HG03196 (cell line): Measurements from ENCODE around the gene FLT1.

ENCODE experiments used
- ATAC-seq: cut with Tn5 transposase; IDR thresholded peaks from one replicate; pipeline ENCODE4 v1.9.1; 2021; ENCODE audit not compliant: unreplicated experiment

Gene FLT1

DNA sequence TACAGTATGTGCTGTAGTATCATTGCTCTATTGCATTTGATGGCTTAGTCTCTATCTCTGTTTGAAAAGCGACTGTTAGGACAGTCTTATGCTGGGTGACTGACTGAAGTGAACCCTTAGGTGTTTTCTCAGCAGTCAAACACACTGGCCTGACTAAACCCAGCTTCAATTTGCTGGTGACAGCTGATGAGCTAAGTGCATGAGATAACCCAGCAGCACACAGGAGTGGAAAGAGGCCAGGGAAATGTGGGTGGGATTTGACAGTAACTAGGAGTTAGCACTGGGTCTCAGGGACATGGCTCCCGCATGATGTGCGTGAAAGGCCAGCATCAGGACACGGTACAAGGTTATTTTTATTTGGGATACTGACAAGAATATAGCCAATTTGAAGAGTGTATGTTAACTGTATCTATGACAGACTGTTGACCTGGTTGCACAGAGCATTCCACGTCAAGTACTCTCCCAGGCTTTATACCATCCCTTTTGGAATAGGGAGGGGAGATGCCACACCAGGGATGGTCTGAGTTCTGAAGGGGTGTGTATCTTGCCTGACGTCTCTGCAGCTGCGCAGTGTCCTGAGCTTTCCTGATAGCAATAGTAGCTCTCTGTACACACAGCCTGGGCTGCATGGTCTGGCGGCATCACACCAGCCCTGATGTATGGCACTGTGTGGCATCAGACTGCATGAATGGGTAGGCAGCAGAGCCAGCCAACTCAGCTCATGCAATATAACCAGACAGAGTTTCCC lies 144.8 kb downstream of the FLT1 start:
- no peak for ATAC-seq

DNA sequence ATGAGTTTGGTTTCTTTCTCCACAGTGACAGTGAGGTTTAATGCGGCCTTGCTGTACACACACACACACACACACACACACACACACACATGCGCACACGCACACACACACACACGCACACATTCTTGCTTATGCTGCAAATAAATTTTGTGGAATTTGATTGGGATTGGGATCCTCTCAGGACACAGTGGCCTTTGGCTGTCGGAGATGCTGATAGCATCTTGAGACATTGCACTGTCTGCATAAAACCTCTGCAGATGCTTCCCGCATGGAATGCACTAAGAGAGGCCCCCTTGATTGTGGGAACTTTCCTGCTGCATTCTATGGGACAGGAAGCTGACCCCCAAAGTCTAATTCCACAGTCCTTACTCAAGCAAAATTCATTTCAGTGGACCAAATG lies 145.6 kb downstream of the FLT1 start:
- no peak for ATAC-seq

DNA sequence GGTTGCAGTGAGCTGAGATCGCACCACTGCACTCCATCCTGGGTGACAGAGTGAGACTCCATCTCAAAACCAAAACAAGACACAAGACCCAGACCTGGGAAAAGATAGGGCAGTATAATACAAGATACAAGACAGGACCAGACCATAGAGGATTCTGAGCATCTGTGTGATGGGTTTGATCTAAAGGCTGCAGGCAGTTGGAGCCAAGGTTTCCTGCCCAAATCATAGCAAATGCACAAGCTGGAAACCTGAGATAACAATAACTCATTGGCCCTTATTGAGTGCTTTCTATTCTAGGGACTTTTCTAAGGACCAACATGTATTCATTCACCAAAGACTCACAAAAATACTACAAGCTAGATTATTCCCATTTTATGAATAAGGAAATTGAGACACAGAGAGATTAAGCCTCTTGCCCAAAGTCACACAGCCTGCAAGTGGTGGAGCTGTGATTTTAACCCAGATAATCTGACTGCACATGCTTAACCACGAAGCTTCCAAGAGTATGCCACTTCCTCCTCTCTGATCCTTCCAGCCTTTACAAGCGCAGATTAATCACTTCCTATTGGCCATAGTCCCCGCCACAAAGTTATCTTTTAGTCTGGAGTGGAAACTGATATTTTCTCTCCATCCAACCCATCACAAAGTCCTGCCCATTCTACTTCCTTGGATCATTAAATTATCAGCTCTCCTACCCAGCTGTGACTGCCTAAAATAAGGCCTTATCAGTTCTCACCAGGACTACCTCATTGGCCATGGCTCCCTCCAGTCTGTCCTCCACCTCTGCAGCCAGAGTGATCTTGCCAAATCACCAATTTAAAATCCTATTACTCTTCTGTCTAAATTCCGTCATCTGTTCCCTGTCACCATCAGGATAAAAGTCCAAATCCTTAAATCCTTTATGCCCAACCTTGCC lies 147.2 kb downstream of the FLT1 start:
- ATAC-seq = no peak

DNA sequence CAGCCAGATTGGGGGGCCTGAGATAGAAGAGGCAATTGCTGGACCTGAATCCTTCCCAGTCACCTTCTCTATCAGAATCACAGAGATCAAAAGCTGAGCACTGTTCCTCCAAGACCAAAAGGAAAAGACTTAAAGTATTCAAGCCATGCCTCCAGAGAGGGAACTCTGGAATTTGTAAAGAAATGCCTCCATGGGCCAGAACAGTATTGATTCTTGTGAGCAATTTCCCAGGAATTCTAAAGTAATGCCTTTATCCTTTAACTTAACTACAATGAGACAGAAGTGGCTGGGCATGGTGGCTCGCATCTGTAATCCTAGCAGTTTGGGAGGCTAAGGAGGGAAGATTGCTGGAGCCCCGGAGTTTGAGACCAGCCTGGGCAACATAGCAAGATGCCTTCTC lies 148.8 kb downstream of the FLT1 start:
- ATAC-seq = no peak

DNA sequence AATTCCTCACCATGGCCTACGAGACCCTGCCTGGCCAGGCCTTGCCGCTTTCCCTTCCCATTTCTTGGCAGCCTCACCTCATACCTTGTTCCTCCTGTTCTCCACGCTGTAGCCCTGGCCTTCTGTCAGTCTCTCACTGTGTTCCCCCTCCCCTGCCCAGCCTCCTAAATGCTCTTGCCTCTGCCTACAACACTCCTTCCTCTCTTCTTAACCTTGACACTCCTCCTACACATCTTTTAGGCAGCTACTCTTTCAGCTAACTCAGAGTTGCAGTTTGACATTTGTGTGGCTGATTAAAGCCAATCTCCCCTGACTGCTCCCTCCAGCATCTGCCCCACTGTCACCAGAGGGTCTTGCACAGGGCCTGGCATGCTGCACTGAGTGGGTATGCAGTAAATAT lies 150.8 kb downstream of the FLT1 start:
- ATAC-seq = no peak

DNA sequence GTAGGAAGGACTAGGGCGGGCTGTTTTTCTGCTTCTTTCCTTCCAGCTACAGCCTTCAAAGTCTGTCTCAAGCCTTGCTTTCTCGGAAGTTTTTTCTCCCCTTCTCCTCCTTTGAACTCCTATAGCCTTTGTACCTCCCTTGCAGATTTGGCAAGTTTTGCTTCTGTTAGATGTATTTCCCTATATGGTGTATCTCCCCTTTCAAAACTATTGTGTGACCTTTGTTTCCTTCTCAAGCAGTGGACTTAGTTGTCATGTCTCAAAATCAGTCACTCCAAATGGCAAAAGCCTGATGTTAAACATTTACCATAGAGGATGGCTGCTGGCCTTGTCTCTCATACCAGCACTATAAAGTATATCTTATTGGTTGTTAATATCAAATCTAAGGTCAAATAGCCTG lies 152.7 kb downstream of the FLT1 start:
- no peak for ATAC-seq

DNA sequence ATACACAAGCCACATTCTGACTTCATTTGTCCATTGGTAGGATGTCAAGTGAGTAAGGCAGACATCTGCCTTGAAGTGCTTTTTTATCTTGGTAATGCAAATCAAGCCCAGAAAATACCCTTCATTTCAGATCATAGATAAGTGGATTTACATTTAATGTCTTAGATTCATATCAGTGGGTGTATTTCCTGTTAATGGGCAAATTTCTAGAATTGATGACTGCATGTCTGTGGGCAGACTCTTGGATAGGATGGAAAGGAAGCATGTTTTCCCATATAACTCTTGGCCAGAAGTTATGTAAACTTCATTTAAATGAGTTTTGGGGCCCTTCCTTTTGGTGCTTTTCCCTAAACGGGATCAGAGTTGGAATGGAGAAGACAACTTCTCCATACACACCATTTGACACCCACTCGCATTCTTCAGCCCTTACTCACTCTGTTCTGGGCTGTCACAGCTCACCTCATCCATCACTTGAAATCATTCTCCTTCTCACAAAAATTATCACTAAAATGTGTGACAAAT lies 154.6 kb downstream of the FLT1 start:
- no peak for ATAC-seq

DNA sequence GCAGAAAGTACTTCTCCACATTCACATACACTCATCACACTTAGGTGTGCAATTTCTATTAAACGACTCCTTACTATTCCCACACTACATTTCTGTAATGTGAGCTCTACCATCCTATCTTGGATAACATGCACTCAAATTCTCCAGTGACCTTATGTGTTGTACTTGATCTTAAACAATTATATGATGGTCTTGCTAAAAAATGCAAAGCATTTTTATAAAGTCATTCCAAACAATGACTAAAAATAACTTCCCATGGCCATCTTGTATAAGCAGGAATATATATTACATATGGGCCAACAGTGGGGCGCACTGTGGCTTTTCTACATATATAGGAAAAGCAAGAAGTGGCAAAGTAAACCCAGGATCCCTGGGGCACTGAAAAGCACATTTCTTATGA lies 155.5 kb downstream of the FLT1 start:
- ATAC-seq = no peak

DNA sequence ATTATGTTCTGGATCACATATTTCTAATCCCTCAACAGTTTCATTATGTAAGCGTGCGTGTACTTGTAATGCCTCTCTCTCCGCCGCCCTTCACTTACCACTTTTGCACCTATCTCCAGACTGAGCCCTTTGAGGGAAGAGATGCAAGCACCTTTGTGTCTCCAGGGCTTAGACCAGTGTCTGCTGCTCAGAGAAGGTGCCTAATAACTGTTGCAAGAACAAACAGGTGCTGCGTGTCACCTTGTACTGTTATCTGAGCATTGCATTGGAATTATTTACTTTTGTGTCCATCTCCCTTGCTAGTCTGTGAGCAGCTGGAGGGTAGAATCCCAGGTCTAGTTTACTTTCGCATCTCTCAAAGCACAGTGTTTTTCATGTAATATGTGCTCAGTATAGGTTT lies 156.2 kb downstream of the FLT1 start:
- no peak for ATAC-seq

DNA sequence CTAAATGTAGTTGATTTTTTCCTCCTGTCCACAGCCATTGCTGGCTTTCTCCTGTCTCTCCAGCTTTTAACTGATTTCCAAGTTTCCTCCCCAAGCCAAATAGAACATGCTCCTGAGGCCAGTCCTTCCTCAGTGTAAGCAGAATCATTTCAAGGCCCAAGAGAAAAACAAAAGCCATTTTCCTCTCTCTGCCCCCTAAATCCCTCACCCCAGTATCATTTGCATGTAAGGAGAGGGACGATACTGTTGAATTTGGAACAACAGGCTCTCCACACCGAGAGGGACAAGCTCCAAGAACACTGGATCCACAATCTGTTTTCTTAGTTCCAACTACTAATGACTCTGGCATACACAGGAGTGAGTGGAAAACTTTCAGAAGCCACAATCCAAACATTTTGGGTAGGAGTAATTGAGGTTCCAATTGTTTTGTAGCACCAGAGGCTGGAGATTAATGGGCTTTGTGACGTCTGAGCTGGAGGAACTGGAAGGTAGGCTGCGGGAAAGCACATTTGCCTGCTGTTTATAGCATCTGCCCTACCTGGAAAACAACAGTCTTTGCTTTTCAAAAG lies 156.8 kb downstream of the FLT1 start:
- no peak for ATAC-seq

DNA sequence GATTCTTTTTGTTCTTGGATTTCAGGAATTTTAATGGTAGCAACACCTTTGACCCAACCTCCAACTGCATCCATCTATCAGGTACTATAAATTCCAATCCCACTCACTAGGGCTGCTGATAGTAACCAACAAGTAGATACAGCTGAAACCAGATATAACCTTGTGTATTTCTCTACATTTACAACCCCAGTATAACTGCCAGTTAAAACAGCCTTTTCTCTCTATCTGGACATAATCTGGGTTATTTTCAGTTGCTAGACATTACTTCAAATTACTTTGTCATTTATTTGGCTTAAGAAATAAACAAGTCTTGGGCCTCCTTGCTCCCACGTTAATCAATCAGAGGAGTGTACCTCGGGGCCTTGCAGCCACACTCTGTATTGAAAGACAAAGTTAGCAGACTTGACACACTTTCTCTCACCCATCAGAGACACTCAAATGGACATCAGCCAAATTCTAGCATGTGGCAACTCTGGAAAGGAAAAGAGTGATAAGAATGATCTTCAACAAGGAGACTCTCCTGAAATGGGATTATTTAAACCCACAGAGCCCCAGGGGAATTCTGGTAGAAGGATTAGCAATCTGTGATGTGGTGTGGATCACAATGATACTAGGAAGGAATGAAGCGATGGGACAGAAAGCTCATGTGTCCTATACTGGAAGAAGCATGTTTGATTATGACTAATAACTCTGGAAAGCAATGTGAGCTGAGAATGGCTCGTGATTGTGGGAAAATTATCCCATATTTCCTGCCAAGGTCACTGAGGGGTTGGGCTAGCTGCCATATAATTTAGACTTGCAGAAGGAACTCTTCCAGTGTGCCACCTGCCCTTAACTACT lies 157.5 kb downstream of the FLT1 start:
- no peak for ATAC-seq

DNA sequence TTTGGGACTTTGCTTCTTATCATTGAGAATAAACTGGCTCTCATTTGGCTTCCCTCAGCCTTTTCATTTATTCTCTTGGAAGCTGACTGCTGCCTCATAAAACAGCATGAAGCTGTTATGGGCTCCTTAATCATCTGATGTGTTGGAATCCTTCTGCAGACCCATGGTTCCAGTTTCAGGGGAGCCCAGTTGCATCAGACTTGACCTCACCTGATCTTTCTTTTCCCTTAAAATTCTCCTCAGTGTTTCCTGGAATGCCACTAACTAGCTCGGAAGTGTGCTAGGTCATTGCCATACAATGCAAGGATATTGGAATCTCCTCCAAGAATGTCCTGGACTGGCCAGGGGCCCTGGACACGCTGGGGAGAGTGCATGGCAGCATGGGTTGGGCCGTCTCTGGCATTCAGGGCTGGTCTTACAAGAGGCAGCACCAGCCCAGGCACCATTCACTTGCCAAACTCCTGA lies 158.7 kb downstream of the FLT1 start:
- no peak for ATAC-seq

DNA sequence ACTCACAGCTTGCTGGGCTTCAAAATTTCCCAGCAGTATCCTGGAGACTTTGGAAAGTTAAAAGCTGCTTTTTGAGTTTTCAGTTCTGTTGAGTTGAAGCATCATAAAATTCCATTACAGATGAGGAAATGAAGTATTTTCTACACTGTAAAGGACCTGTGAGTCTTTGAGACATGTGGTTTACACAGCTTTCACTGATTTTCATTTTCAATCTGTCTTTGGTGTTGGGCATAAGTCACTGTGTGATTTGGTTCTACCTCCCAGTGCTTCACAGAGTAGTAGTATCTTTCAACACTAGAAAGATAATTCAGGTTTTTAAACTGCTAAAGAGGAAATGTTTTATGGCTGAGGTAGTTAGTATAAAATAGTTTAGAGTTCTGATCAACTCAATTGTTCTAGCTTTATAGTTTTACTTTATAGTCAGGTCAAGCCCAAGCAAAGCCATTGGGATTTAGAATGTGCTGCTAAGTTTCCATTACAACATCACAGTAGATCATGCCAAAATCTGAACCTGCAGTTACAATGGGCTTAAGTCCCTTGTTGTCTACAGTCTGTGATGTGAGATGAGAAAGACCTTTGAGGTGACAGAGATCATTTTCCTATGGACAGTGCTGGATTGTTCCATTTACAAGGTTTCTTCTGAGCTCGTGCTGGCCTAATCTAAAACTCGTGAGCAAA lies 161.6 kb downstream of the FLT1 start:
- no peak for ATAC-seq

DNA sequence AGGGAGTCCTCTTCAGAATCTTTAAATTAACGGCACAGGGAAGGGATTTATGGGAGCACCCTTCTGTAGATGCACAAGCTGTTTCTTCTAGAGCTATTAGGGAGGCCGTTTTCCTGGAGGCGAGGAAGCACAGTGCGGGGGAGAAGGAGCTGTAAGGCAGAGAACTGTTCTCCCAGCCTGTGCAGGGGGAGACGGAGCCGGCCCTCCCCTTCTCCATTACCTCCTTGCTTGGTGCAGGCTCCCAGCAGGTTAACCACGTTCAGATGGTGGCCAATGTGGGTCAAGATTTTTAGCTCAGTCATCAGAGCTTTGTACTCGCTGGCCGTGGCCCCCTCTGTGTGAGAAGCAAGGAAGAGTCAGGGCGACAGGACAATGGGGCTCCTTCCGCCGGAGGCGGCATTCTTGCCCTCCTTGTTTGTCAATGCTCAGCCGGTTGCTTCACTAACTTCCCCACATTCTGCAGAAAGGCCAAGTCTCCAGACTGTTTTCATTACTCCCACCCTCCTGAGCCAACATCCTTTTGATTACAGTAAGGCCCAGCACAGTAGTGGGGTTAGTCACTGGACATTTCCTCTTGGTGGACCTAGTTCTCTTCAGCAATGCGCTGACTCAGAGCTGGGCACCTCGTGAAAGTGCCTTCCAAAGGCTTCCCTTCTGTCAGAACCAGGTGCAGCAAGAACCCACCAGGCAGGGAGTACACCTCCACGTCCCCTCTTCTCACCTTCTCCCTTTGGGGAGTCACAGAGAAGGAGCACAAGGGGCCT lies 165.4 kb downstream of the FLT1 start:
- no peak for ATAC-seq

DNA sequence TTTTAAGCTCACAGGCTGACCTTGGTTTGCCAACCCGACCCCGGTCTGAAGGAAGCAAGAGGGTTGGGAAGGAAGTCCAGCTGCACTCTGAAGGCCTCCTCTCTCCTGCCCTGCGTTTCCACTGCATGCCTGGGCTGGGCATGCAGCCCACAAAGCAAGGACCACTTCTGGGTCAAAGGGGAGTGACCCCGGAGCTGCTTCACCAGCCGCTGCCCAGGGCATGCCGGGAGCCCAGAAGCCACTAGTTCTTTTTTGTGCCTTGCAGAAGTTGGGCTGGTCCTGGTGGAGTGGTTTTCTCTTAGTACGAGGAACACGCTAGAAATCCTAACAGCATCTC lies 166.7 kb downstream of the FLT1 start:
- no peak for ATAC-seq

DNA sequence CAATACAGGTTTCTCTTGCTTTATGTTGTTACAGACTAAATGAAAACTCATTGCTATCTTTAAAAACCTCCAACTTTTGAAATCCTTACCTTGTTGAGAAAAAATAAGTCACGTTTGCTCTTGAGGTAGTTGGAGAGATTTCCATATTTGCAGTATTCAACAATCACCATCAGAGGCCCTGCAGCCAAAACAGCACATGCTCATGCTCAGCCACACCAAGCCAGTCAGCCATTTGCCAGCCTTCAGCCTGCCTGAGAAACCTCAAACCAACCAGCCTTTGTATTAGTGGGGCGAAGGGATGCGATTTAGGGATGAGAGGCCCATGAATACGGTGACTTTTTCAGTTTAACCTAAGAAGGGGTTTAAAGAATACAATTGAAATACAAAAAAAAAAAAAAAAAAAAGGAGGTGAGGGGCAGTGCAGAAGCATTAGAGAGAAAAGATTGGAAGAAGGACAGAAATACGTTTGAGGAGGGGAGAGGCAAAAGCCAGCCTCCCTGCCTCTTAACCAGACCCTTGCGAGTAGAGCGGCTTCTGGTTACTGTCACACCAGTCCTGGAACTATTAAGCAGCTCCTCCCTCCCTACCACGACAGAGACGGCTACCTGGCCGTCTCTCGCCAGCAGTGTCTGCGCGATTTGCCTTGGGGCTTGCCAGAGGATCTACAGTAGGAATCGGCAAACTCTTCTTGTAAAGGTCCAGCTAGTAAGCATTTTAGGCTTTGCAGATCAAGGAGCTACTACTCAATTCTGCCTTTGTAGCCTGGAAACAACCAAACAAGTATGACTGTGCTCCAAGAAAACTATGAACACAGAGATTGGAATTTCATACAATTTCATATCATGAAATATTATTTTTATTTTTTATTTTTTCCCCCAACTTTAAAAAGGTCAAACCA lies 167.3 kb downstream of the FLT1 start:
- no peak for ATAC-seq

DNA sequence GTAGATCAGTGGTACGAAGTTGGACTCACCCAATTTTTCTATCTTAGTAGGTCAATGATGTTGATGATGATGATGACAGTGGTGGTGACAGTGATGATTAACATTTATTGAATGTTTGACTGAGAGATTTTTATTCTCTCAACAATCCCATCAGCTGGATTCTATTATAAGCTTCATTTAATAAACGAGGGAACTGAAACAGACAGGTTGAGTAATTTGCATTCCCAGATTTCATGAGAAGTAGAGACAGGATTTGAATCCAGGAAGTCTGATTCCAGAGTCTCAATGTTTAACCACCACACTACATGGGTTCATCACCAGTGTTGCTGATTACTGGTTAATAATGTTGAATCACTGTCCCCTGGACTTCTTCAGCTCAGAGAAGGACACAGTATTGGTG lies 168.9 kb downstream of the FLT1 start:
- ATAC-seq = no peak

DNA sequence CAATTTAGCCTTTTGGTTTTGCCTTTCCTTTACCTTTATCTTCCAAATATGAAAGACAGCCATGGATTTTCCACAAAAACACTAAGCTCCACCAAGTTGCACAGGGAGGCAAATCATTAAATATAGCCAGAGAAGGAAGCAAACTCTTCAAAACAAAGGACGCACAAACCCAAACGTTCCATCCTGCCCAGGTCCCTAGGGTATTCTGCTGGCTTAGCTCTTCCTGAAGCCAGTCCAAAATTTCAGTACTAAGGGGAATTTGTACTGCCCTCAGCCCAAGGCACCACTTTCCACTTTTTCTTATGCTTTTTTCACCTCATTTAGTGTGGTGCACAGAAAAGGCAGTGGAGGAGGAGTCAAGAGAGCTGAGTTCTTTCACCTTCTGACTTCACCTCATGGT lies 169.9 kb downstream of the FLT1 start:
- no peak for ATAC-seq
